Peyer's patch (tissue), 4 donors: Measurements from ENCODE around the gene ZNF521. TPM values are rescaled to one million over a fixed set of nuclear protein-coding genes. Genes with fewer than 3 reads are reported as not detected.

Experiments used
- DNase-seq, 3 donors: peaks; one replicate each; pipeline ENCODE4 v3.0.0-alpha.2; 2017 to 2019
- H3K27ac ChIP-seq, 4 donors: fragments of 200-600 bp; sonication (generic); one replicate each; pipeline ENCODE4 v1.5.1; 2016 to 2019
- H3K27me3 ChIP-seq, 2 donors: fragments of 200-600 bp; sonication (generic); one replicate each; pipeline ENCODE4 v1.5.1; 2019
- H3K36me3 ChIP-seq, 3 donors: fragments of 200-600 bp; sonication (generic); one replicate each; pipeline ENCODE4 v1.5.1; 2016 to 2019
- H3K4me1 ChIP-seq, 4 donors: fragments of 200-600 bp; sonication (generic); one replicate each; pipeline ENCODE4 v1.5.1; 2016 to 2019
- H3K4me3 ChIP-seq, 4 donors: fragments of 200-600 bp; sonication (generic); 1 replicate in 3 of 4; 2 replicates in 1 of 4; pipeline ENCODE4 v1.5.1; 2016 to 2019; ENCODE audit warnings: mild to moderate bottlenecking in 1 of 4
- H3K9me3 ChIP-seq, 4 donors: fragments of 200-600 bp; sonication (generic); one replicate each; pipeline ENCODE4 v1.5.1; 2016 to 2019; ENCODE audit warnings: mild to moderate bottlenecking in 1 of 4
- CTCF ChIP-seq, 6 experiments: fragments of 450-650 bp in 4 of 6; fragments of 200-600 bp in 2 of 6; sonication (generic) in 1 of 6; IDR thresholded peaks; one replicate each; pipeline ENCODE4 v1.5.1; 2017 to 2019; ENCODE audit warnings: antibody characterized with exemption in 6 of 6, mild to moderate bottlenecking in 3 of 6, moderate library complexity in 1 of 6
- POLR2A ChIP-seq, 2 donors: fragments of 450-650 bp; IDR thresholded peaks; one replicate each; pipeline ENCODE4 v1.5.1; 2017; ENCODE audit warnings: antibody characterized with exemption in 2 of 2, mild to moderate bottlenecking in 2 of 2, moderate library complexity in 2 of 2
- total RNA-seq, 4 donors: library from RNA; depleted of rRNA; stranded (reverse); fragments of >200 nt; gene quantifications; one replicate each; pipeline ENCODE4 v1.1.0, GENCODE V29; 2016

Gene ZNF521
- total RNA-seq, 4 donors from 2014 or later = 4.2 to 25.6 (median 8.6) TPM

GRCh38 chr18:25335676-25336075 is 16.3 kb downstream of the ZNF521 start:
- TF ChIP-seq CTCF (IDR thresholded peaks at IDR 0.05) = no peak
- no peak for TF ChIP-seq POLR2A (IDR thresholded peaks at IDR 0.05)
- Histone ChIP-seq H3K36me3 (no peaks in the 10 kb centered on the region), H3K4me1 (no peaks in the 10 kb centered on the region), H3K4me3 (no peak overlapping the region), H3K27me3 (no peaks in the 10 kb centered on the region), H3K9me3 (no peaks in the 10 kb centered on the region), H3K27ac (no peak overlapping the region)
- DNase-seq = no peak

- no peak for TF ChIP-seq POLR2A (IDR thresholded peaks at IDR 0.05)
- no peak for TF ChIP-seq CTCF (IDR thresholded peaks at IDR 0.05)
- Histone ChIP-seq H3K27me3 (no peaks in the 10 kb centered on the region), H3K4me1 (no peaks in the 10 kb centered on the region), H3K9me3 (no peaks in the 10 kb centered on the region), H3K36me3 (no peaks in the 10 kb centered on the region), H3K27ac (no peak overlapping the region), H3K4me3 (no peak overlapping the region)
- DNase-seq = no peak
Observed at GRCh38 chr18:25335062-25335461, 16.9 kb downstream of the ZNF521 start.

- no peaks in the 10 kb centered on the region for H3K9me3 ChIP-seq
- no peak for TF ChIP-seq POLR2A (IDR thresholded peaks at IDR 0.05)
- no peak for TF ChIP-seq CTCF (IDR thresholded peaks at IDR 0.05)
- H3K4me1 ChIP-seq = no peaks in the 10 kb centered on the region
- no peaks in the 10 kb centered on the region for H3K27me3 ChIP-seq
- no peak for DNase-seq
- H3K36me3 ChIP-seq = no peaks in the 10 kb centered on the region
- no peak overlapping the region for H3K27ac ChIP-seq
- no peak overlapping the region for H3K4me3 ChIP-seq
Observed at GRCh38 chr18:25334588-25334987, 17.4 kb downstream of the ZNF521 start.

- Histone ChIP-seq H3K4me3 (no peak overlapping the region), H3K36me3 (no peaks in the 10 kb centered on the region), H3K27ac (no peak overlapping the region), H3K9me3 (no peaks in the 10 kb centered on the region), H3K4me1 (no peaks in the 10 kb centered on the region), H3K27me3 (no peaks in the 10 kb centered on the region)
- no peak for DNase-seq
- TF ChIP-seq CTCF (IDR thresholded peaks at IDR 0.05) = no peak
- no peak for TF ChIP-seq POLR2A (IDR thresholded peaks at IDR 0.05)
Observed at GRCh38 chr18:25332002-25332401, 20.0 kb downstream of the ZNF521 start.

GRCh38 chr18:25329783-25330182 is 22.2 kb downstream of the ZNF521 start:
- Histone ChIP-seq H3K4me3 (no peak overlapping the region), H3K27me3 (no peaks in the 10 kb centered on the region), H3K36me3 (no peaks in the 10 kb centered on the region), H3K27ac (no peak overlapping the region), H3K4me1 (no peaks in the 10 kb centered on the region), H3K9me3 (no peaks in the 10 kb centered on the region)
- no peak for DNase-seq
- TF ChIP-seq CTCF (IDR thresholded peaks at IDR 0.05) (no peak), POLR2A (IDR thresholded peaks at IDR 0.05) (no peak)

GRCh38 chr18:25327584-25327983 is 24.4 kb downstream of the ZNF521 start:
- TF ChIP-seq CTCF (IDR thresholded peaks at IDR 0.05) (no peak), POLR2A (IDR thresholded peaks at IDR 0.05) (no peak)
- no peak for DNase-seq
- Histone ChIP-seq H3K4me3 (no peak overlapping the region), H3K27ac (no peak overlapping the region), H3K4me1 (no peaks in the 10 kb centered on the region), H3K27me3 (no peaks in the 10 kb centered on the region), H3K36me3 (no peaks in the 10 kb centered on the region), H3K9me3 (no peaks in the 10 kb centered on the region)
